GM18909 (cell line): ENCODE results near the gene NRXN3.

Source experiments
- ATAC-seq: cut with Tn5 transposase; IDR thresholded peaks from one replicate; pipeline ENCODE4 v1.9.1; 2021; ENCODE audit warnings: mild to moderate bottlenecking; ENCODE audit not compliant: unreplicated experiment, poor library complexity

NRXN3 gene

GRCh38 chr14:78316052-78316451 lies 145.9 kb downstream of the NRXN3 start:
- no peak for ATAC-seq

DNA sequence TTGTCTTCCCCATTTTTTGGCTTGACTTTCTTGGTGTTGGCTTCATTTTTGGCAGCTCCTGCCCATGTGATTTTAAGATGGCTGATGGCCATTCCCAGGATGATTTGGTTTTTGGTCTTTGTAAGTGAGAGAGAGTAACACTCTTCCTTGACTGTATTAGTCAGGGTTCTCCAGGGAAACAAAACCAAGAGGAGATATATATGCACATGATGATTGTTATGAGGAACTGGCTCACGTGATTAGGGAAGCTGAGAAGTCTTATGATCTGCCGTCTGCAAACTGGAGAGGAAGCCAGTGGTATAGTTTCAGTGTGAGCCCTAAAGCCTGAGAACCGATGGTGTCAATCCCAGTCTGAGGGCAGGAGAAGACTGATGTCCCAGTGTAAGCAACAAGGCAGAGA lies 146.6 kb downstream of the NRXN3 start:
- no peak for ATAC-seq

DNA sequence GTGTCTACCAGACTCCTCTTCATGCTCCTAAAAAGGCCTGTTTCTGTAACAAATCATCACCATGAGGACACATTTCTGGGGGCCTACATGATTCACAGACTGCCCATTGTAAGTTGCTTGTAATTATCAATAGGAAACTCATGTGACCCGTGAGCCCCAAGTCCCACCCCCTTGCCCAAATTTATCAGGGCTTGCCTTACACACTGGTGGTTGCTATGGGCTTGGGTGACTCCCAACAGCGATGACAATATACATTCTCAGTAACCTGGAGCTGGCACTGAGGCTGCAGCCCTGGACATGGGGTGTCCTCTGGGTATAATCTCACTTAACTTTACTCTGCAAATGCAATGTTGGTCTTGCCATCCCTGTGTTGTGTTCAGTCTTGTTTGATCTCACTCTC lies 149.2 kb downstream of the NRXN3 start:
- no peak for ATAC-seq

DNA sequence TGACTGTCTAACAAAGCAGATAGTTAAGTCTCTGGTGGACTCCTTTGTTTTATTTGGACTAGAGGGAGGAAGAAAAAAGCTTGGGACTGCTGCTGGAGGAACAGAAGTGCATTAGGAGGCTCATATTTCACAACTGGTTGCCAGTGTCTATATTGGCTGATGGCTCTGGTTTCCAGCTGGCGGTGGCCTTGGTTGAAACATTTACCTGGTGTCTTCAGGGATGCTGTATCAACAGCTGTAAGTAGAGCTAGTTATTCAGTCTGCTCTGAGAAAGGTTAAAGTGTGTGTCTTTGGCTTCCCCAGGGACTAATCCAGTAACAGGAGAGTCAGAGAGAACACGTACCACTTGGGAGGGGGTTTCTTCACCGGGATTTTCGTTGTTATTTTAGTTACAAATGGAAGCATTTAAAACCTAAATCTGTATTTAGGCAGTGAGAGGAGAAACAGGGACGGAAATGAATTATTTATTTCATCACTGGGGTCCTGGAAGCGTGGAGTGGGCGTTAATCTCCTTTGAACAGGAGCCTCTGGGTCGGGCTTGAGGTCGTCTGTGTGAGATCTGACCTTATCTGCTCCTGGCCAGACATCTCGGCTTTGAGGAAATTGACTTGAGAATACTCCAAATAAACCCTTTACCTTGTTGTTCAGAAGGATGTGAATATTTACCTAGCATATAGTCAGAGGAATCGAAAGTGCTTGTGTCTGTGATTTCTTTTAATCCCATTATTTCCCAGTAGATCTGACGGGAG lies 149.9 kb downstream of the NRXN3 start:
- ATAC-seq = no peak

- ATAC-seq = no peak
Observed at GRCh38 chr14:78324353-78324752, 154.2 kb downstream of the NRXN3 start.

- ATAC-seq = no peak
Observed at GRCh38 chr14:78325911-78326310, 155.7 kb downstream of the NRXN3 start.

DNA sequence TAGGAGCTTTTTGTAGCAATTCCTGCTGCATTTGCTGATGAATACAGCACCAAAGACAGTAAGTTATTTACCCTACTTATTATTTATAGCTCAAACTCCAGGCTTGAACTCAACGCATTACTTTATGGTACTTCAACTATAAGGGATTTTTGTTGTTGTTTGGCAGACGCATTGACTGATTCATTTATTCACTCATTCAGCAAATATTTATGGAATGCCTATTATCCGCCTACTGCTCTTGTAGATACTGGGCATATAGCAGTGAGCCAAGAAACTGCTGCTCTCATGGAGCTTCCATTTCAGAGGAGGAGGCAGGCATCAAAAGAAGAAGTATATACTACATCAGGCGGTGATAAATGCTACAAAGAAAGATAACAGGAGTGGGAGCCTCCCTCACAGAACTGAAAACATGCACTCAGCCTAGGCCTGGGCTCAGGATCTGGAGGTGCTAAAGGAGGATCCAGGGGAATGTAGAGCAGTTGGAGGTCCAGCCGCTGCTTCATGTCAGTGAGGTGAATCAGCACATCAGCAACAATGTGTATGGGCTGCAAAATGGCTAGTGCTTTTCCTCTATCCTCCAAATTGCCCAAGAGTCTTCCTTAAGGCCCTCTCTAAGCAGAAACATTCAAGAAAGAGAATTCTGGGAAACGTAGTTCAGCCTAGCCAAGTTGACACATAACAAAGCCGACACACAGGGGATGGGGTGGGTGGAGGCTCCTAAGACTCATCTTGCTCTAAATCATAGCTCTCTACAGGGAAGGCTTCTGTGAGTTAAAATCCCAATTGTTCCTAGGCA lies 157.5 kb downstream of the NRXN3 start:
- no peak for ATAC-seq

GRCh38 chr14:78329371-78329770 lies 159.2 kb downstream of the NRXN3 start:
- no peak for ATAC-seq

GRCh38 chr14:78335531-78335930 lies 165.4 kb downstream of the NRXN3 start:
- ATAC-seq = no peak

- ATAC-seq = no peak
Observed at GRCh38 chr14:78340250-78340649, 170.1 kb downstream of the NRXN3 start.

- ATAC-seq = no peak
Observed at GRCh38 chr14:78341827-78342389, 171.7 kb downstream of the NRXN3 start.

GRCh38 chr14:78342879-78343278 lies 172.7 kb downstream of the NRXN3 start:
- ATAC-seq = no peak

DNA sequence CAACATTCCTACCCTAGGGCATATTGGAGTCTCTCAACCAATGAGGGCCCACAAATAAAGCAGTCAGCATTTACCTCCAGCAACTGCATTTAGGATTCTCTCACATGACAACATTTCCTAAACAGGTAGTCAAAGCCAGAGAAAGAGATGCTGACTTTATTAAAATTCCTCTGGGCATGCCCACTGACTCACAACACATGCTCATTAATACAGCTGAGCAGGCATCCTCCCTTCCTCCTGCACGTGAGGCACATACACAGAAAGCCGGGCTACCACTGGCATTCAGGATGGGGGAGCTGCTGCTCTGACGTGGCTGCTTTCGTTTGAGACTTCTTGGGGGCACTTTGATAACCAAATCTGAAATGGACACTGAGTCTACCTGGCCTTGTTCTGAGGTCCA lies 174.1 kb downstream of the NRXN3 start:
- no peak for ATAC-seq

DNA sequence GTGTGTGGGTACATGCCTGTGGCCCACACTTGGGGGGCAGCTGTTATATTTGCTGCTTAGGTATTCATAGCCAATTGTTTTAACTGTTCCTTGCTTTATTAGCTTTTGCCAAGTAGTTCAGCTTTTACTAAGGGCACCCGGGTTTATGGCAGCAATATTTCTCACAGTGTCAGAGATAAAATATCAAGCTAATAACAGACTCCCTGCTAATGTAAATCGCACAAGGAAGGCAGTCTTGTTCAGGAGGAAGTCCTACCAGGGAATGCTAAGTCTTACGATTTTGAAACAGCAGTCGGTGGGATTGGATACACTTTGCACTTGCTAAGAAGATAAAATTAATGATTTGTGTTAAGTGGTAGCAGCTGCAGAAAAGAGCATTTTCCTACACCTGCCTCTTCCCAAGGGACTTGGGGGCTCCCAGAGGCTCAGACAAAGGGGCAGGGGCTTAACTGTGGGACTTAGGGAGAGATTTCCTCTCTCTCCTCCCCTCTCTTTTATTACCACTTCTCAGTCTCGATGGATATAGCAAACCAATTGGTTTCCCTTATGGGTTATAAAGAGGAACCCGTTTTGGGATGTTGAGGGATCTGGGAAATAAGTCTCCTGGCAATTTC lies 175.1 kb downstream of the NRXN3 start:
- ATAC-seq = no peak

DNA sequence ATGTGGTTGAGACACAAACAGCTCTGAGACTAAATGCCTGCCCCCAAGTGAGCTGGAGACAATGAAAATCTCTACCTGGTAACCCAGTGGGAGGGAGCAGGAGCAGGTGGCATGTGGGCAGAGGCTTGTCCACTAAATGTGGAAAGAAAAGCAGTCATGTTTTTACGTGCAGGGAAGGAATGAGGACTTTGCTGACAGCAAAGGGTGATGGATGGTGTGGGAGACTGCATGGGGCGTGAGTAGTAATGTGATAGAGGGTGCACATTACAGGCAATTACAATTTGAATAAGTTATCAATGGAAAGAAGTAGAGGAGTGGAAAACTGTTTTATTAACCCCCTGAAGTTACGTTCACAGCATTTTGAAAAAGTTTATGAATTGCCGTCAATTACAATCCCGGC lies 176.6 kb downstream of the NRXN3 start:
- ATAC-seq = no peak

DNA sequence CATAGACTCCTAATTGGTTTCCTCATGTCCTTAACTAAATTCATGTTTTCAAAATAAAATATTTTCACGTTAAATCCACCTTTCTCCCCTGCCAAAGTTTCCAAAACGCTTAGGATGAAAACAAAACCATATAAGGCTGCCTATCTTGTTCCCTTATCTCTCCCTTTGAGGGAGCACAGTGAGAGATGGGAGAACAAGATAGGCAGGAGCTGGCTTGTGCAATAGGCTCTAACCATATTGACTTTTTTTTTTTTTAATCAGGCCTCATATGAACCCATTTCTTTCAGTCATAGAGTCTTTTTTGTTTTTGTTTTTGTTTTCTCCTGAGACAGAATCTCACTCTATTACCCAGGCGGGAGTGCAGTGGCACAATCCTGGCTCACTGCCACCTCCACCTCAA lies 184.9 kb downstream of the NRXN3 start:
- ATAC-seq = no peak

DNA sequence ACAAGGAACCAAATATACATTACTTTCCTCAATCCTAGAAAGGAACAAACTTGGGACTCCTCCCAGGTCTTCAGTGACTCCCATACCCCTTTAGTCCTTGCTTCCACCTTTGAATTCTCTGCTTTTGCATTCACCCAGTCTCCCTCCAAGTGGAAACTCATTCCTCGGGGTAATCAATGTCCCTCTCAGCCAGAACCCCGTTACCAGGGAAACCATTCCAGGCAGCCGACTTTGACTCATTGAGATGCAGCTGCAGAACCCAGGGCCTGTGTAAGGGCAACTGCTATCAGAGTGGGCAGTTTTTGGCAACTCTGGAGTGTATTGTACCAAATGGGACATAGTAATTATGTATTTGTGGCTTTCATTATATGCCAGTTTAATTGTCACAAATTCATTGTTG lies 186.2 kb downstream of the NRXN3 start:
- no peak for ATAC-seq

DNA sequence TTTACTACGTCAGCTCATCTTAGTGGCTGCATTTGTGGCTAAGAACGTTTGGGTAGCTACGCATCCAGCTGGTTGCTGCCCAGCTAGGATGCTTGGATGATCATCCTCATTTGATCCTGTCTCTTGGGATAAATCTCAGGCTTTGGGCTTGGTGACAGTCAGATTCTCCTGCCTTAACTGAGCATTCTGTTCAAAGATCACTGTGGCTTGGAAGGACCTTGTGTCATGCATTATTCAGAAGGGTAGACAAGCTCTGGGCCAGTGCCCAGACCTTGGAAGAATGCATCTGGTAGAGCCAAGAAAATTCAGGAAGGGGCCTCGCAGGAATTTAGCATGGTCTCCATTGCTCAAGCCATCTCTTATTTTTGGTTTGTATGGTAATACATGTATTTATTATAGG lies 188.4 kb downstream of the NRXN3 start:
- no peak for ATAC-seq

GRCh38 chr14:78359581-78359980 lies 189.4 kb downstream of the NRXN3 start:
- ATAC-seq = no peak

DNA sequence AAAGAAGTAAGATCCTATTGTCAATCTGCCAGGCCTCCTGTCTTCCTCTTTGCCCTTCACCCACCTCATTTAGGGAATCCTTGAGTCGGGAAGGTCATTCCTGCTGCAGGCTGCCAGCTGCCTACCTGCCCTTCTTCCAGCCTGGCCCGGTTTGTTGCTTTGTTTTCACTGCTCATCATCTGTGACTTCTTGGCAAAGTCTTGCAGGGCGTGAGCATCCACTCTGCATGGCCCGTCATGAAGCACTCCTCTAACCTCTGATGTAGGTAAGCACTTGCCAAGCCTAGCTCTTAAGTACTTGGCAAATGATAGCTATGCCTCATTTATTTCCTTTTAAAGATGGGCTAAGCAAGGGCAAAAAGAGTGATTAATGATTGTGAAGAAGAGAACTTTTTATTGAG lies 192.8 kb downstream of the NRXN3 start:
- ATAC-seq = no peak

- ATAC-seq = no peak
Observed at GRCh38 chr14:78367355-78367754, 197.2 kb downstream of the NRXN3 start.
